ENCODE measurements around the gene SPATA6L.

SPATA6L gene

DNA sequence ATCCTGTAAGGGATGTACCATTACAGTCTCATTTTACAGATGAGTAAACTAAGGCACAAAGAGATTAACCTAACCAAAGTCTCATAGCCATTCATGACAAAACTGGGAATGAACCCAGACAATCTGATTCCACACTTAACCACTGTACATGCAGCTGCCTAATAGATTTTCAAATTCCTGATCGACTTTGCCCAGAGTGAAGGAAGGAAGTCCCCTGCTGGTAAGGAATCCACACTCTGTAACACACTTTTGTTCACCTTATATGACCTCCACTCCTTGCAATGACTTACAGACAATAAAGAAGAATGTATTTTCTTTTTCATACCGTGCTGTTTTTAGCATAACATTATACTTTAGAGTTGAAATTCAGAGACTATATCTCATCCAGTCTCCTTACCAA is 35.4 kb downstream of the SPATA6L start:
- no peaks in the 10 kb centered on the region for H3K36me3 ChIP-seq (ENCODE audit: insufficient read depth, low read length)

DNA sequence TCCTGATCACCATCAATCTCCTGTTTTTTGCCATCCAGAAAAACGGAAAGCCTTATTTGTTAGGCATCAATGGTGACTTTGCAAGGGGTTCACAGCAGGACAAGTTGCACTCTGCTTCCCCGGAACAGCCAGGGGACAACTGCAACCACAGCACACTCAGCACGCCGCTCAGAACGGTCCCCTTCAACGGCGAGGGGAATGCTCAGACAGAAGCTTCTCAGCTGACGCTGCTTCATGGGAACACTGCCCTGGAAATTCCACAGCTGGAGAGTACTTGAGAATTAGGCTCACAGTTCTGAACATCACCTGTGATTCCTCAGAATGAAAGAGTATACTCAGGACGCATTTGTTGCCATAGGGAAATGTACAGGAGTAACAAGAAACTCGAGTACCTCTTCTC is 44.3 kb downstream of the SPATA6L start:
- no peak overlapping the region for H2AFZ ChIP-seq (ENCODE audit: low read length)
- no peak for TF ChIP-seq EZH2 (IDR thresholded peaks at IDR 0.05; ENCODE audit: borderline replicate concordance, low read length)
- TF ChIP-seq, protein P1, sequence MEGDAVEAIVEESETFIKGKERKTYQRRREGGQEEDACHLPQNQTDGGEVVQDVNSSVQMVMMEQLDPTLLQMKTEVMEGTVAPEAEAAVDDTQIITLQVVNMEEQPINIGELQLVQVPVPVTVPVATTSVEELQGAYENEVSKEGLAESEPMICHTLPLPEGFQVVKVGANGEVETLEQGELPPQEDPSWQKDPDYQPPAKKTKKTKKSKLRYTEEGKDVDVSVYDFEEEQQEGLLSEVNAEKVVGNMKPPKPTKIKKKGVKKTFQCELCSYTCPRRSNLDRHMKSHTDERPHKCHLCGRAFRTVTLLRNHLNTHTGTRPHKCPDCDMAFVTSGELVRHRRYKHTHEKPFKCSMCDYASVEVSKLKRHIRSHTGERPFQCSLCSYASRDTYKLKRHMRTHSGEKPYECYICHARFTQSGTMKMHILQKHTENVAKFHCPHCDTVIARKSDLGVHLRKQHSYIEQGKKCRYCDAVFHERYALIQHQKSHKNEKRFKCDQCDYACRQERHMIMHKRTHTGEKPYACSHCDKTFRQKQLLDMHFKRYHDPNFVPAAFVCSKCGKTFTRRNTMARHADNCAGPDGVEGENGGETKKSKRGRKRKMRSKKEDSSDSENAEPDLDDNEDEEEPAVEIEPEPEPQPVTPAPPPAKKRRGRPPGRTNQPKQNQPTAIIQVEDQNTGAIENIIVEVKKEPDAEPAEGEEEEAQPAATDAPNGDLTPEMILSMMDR (IDR thresholded peaks at IDR 0.05; ENCODE audit: low read length), result no peak
- H3K9ac ChIP-seq (ENCODE audit: low read length), result no peak overlapping the region
- no peak overlapping the region for H3K4me3 ChIP-seq (ENCODE audit: low read depth, low read length, poor library complexity, severe bottlenecking)
- no peaks in the 10 kb centered on the region for H4K20me1 ChIP-seq (ENCODE audit: insufficient read depth, low read length)
- no peaks in the 10 kb centered on the region for H3K36me3 ChIP-seq (ENCODE audit: insufficient read depth, low read length)
- H3K4me1 ChIP-seq (ENCODE audit: insufficient read depth, low read length, severe bottlenecking), result no peaks in the 10 kb centered on the region
- no peaks in the 10 kb centered on the region for H3F3A ChIP-seq (ENCODE audit: insufficient read depth, low read length)
- H3K4me2 ChIP-seq (ENCODE audit: low read length), result no peak overlapping the region
- H3K27me3 ChIP-seq (ENCODE audit: insufficient read depth, low read length), result no peaks in the 10 kb centered on the region
- no peaks in the 10 kb centered on the region for H3K9me3 ChIP-seq (ENCODE audit: low read length)
- H3K79me2 ChIP-seq (ENCODE audit: insufficient read depth, low read length), result no peaks in the 10 kb centered on the region
- no peaks in the 10 kb centered on the region for H3K9me2 ChIP-seq (ENCODE audit: low read depth, low read length)
- no peak overlapping the region for H3K27ac ChIP-seq (ENCODE audit: low read depth, low read length, poor library complexity, severe bottlenecking)

More for the DNA sequence above, 35.4 kb downstream of the SPATA6L start:
- no peak overlapping the region for H3K27ac ChIP-seq (ENCODE audit: low read depth, low read length, poor library complexity, severe bottlenecking)
- no peaks in the 10 kb centered on the region for H3K4me1 ChIP-seq (ENCODE audit: insufficient read depth, low read length, severe bottlenecking)
- H3K9me3 ChIP-seq (ENCODE audit: low read length), result no peaks in the 10 kb centered on the region
- H3F3A ChIP-seq (ENCODE audit: insufficient read depth, low read length), result no peaks in the 10 kb centered on the region
- no peaks in the 10 kb centered on the region for H3K27me3 ChIP-seq (ENCODE audit: insufficient read depth, low read length)
- H3K79me2 ChIP-seq (ENCODE audit: insufficient read depth, low read length), result no peaks in the 10 kb centered on the region
- H3K9ac ChIP-seq (ENCODE audit: low read length), result no peak overlapping the region
- H4K20me1 ChIP-seq (ENCODE audit: insufficient read depth, low read length), result no peaks in the 10 kb centered on the region
- TF ChIP-seq EZH2 (IDR thresholded peaks at IDR 0.05; ENCODE audit: borderline replicate concordance, low read length), result no peak
- TF ChIP-seq, protein P1 (IDR thresholded peaks at IDR 0.05; ENCODE audit: low read length), result no peak
- H2AFZ ChIP-seq (ENCODE audit: low read length), result no peak overlapping the region
- no peak overlapping the region for H3K4me3 ChIP-seq (ENCODE audit: low read depth, low read length, poor library complexity, severe bottlenecking)
- no peaks in the 10 kb centered on the region for H3K9me2 ChIP-seq (ENCODE audit: low read depth, low read length)
- no peak overlapping the region for H3K4me2 ChIP-seq (ENCODE audit: low read length)

DNA sequence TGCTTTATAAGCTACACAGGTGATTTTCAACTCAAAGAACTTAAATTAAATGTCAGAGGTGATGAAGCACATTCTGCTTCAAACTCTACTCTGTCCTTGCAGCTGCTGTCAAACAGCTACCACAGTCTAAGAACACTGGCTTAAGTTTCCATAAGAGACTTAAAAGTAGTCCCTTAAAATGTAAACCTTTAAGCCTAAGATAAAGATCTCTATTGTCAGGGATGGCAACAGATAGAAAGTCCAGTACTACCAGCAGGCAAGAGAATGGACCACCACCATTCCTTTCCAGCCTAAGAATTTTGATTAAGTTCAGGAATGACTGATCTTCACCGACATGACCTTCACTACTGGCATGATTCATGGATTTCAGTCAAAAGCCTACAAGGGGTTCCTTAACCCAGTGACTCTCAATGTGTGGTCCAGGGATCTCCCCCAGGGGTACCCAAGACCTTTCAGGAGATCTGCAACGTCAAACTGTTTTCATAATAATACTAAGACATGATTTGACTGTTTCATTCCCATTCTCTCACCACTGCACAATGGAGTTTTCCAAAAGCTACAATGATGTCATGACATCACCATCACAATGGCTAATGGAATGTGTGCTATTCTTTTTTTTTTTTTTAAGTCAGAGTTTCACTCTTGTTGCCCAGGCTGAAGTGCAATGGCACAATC is 45.3 kb downstream of the SPATA6L start:
- Histone ChIP-seq H3K27me3 (ENCODE audit: insufficient read depth, low read length) (no peaks in the 10 kb centered on the region), H3K36me3 (ENCODE audit: insufficient read depth, low read length) (no peaks in the 10 kb centered on the region), H3K4me1 (ENCODE audit: insufficient read depth, low read length, severe bottlenecking) (no peaks in the 10 kb centered on the region), H3K9me2 (ENCODE audit: low read depth, low read length) (no peaks in the 10 kb centered on the region), H3K4me2 (ENCODE audit: low read length) (no peak overlapping the region), H3K9me3 (ENCODE audit: low read length) (no peaks in the 10 kb centered on the region), H4K20me1 (ENCODE audit: insufficient read depth, low read length) (no peaks in the 10 kb centered on the region), H3K79me2 (ENCODE audit: insufficient read depth, low read length) (no peaks in the 10 kb centered on the region), H3K4me3 (ENCODE audit: low read depth, low read length, poor library complexity, severe bottlenecking) (no peak overlapping the region), H3K27ac (ENCODE audit: low read depth, low read length, poor library complexity, severe bottlenecking) (no peak overlapping the region), H2AFZ (ENCODE audit: low read length) (no peak overlapping the region), H3F3A (ENCODE audit: insufficient read depth, low read length) (no peaks in the 10 kb centered on the region), H3K9ac (ENCODE audit: low read length) (no peak overlapping the region)
- TF ChIP-seq, protein P1 (IDR thresholded peaks at IDR 0.05; ENCODE audit: low read length), result no peak
- no peak for TF ChIP-seq EZH2 (IDR thresholded peaks at IDR 0.05; ENCODE audit: borderline replicate concordance, low read length)
